GM21423 (cell line): ENCODE data around the gene LDLRAD4.

ENCODE experiments used
- ATAC-seq: cut with Tn5 transposase; IDR thresholded peaks from one replicate; pipeline ENCODE4 v1.9.1; 2021; ENCODE audit warnings: mild to moderate bottlenecking, moderate library complexity; ENCODE audit not compliant: unreplicated experiment

The LDLRAD4 gene

DNA sequence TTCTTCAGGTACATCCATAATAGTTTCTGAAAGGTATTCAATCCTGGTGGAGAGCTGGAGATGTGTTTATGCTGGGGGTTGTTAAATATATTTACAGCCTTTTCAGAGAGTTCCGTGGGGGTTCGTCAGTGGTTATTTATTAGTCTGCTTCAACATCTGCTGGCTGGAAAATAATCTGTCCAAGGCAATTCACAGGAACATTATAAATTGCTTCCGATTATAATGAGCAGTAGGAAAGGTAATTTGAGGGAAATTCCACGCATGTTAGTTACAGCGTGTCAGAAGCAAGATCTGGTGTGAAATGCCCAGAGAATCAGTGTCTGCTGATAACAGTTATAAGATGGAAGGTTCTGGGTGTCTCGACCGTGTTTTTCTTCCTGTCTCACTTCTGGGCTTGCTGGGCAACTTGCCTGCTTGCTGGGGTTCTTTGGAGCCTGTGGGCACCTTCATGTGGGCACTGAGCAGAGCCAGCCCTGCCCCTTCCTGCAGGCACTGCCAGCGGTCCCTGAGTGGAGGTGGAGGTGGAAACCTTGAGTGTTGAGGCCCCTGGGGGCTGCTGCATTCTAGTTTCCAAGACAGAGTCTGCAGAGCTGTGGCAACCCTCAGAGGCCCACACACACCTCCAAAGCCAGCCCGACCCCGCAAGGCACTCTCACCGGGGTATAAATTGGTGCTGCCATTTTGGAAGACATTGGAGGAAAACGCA lies 322.1 kb downstream of the LDLRAD4 start:
- no peak for ATAC-seq

DNA sequence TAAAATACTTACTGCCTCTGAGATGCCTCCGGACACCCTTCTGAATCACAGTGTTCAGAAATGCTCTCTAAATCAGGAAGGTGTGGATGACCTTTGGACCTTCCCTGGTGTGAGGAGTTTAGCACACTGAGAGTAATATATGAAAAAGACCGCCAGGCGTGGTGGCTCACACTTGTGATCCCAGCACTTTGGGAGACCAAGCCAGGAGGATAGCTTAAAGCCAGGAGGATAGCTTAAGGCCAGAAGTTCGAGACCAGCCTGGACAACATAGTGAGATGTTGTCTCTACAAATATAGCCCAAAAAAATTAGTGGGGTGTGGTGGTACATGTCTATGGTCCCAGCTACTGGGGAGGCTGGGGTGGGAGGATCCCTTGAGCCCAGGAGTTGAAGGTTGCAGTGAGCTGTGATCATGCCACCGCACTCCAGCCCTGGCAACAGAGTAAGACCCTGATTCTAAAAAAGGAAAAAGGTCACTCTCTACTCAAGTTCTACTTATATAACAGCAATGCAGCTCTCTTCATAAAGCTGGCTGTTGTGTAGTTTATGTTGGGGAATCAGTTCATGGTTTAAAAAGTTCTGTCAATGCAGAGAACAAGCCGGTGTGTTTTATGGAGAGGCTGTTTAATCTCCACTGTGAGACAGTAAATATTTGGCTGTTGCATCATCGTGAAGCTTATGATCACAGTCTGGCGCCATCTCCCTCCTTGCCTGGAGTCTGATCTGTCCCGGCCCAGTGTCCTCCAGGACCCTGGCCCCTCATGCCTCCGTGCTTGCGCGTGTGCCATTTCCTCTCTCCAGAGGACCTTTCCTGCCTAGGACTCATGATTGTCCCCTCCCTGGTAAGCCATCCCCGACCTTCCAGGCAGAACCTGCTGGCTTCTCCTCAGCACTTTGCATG lies 323.3 kb downstream of the LDLRAD4 start:
- ATAC-seq = no peak

DNA sequence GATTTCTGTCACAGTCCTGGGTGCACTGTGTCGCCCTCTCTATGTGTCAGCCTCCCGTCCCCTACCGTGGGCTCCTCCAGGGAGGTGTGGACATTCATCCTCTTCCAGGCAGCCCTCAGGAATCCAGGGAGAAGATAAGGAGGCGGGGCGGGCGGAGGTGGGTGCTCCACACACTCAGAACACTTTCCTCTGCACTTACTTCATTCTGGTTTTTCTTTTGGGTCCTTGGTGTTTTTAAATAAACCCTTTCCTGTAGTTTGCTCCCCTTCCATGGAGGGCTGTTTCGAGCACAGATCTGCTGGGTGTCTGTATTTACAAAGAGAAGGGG lies 323.9 kb downstream of the LDLRAD4 start:
- no peak for ATAC-seq

DNA sequence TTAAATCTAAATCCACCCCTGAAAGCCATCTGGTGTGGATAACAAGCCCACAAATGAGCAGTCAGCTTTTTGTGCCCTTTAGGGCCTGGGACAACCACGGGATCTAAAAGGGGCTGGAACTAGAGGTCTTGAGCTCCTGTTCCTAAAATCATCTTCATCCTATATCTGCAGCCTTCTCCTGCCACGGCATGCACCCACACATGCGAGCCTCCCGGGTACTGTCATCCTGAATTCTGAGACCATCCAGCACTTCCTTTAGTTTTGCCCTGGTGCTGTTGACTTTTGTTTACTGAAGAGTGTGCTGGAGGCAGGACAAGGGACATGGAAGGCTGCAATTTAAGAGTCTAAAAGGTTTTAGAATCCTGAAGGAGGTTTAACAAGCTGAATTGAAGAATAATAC lies 324.6 kb downstream of the LDLRAD4 start:
- no peak for ATAC-seq

DNA sequence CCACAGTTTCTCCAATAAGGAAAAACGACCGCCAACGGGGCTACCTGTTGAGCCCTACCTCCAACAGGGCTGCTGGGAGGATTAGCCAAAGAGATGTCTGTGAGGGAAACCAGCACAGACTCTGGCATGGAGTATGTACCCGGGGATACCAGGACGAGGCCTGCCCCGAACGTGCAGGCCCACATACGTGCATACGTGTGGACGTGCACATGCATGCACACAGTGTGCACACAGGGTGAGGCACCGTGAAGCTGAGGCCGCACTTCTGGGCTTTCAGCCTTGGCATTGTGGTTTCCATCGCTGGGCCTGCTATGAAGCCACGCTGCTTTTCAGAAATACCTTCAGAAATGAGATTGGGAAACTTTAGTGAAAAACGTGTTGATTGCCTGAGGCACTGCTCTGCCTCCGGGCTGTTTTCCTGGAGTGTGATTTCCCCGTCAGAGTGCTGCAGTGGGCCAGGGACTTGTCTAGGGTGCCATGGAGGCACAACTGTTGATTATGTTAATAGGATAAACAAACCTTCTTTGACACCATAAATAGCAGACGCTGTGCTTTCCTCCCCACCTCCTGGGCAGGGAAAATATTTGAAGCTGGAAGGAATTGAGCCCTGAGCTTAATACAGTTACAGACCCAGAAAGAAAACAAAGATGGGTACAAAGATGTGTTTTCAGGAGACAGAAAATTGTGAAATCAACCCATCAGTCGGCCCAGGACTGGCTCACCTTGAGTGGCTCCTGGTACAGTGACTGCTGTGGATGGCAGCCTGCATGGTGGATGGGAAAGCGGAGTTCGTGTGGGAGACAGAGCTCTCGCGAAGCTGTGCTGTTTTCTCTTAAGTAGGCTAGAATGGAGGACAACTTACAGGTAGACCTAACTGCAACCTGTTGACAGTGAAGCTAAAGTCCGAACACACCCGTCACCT lies 325.5 kb downstream of the LDLRAD4 start:
- no peak for ATAC-seq

DNA sequence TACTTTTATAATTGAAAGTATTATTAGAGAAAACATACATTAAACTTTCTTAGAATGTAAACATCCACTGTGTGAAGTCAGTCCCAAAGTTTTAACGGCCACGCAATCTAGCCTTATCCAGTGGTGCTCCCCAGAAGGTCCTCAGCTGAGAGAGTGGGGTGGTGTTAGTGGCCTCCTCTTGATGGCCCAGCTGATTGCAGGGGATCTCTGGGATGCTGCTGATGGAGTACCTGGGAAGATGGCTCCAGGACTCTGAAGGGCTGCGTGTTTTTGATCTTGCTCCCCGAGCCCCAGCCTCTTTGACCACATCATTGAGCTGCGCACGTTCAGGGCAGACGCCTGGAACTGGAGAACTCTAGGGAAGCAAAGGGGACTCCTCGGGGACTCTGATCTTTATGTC lies 326.4 kb downstream of the LDLRAD4 start:
- ATAC-seq = no peak

DNA sequence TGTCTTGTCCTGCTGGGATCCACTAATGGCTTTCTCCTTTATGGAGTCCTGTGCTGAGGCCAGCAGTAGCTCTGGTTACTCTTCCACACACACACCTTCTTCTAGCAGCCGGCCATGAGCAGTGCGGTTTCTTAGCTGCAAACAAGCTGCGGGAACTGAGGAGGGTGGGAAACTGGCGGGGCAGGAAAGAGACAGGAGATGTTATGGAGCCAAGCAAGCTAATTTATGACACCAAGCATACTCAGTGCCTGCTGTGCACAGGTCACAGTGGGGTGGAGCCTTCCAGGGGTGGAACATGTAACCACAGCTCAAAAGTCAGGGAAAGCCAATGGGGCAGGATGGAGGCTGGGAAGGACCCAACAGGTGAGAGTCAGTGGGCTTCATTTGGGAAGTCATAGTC lies 327.0 kb downstream of the LDLRAD4 start:
- no peak for ATAC-seq

DNA sequence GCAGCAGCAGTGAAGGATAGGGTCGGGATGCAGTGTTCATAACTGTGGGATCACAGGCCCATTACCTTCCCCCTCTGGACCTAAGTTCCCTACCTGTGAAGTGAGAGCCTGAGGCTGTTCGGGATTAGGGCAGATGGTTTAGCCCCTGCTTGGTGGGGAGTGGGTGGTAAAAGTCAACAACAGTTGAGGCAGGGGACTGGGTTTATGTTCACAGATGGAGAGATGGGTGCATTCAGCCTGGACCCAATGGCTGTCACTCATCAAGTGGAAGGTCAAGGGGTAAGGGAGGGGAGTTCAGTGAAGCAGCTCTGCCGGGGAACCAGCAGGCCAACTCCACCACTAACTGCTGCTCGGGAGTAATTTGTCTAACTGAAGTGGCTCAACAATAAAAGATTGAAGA lies 327.4 kb downstream of the LDLRAD4 start:
- ATAC-seq = no peak

DNA sequence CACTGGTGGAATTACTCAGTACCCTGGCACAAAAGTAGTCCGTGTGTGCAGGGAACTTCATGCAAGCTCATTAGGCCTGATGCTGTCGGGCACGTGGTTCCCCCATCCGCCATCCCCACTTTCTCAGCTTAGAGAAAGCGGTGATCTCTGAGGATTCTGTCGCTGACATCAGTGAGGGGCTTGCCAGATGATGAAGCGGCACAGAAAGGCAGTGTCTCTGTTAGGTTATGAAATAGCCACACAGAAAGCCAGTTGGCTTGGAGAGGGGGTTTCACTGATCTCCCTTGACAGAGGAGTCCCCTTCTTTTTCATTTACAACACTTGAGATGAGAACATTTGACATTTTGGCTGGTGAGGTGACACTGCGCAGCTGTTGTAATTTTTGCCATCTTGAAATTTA lies 328.1 kb downstream of the LDLRAD4 start:
- no peak for ATAC-seq

DNA sequence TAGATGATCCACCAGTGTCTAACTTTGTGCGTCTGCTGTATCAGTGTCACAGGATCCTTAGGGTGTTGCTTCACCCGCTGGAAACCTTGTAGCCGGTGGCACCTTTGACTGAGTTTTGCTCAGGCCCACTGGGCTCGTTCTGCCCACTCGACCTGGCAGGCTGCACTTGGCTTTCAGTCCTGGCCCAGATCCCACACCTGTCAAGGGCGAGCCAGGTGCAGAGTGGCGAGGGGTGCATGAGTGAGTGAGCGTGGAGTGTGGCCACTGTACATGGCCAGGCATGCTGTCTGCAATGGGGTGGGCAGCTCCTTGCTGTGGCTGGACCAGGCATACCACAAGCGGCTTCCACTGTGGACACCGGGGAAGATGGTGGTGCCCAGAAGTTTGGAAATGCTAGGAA lies 328.8 kb downstream of the LDLRAD4 start:
- no peak for ATAC-seq

DNA sequence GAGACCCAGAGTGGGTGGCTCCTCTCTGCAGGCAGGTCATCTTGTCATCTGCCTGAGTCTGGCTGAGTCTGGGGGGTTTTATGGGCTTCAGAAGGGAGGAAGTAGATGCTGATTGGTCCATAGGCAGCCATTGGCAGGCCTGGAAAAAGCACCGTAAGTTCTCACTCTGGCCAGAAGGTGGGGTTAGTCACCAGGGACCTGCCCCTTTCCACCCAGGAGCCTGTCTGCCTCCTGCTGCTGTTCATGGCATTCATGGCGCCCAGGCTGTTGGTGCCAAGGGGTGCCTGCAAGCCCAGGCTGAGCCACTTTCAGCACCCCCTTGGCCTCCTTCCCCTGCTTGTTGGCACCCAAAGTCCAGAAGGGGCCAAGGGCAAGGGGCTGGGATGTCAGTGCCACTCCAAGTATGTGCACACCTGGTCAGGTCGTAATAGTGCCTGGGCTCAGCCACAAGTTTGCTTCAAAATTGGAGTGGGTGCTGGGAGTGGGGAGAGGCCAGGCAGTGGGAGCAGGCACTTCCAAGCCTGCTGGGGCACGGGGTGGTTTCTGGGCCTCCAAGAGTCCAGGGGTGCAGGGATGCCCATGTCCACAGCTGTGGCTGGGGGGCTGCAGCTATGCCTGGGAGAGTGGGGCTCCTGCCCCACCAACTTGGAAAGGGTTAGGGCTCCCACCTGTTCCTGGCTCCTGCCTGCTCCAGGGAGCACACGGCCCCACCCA lies 329.7 kb downstream of the LDLRAD4 start:
- no peak for ATAC-seq

DNA sequence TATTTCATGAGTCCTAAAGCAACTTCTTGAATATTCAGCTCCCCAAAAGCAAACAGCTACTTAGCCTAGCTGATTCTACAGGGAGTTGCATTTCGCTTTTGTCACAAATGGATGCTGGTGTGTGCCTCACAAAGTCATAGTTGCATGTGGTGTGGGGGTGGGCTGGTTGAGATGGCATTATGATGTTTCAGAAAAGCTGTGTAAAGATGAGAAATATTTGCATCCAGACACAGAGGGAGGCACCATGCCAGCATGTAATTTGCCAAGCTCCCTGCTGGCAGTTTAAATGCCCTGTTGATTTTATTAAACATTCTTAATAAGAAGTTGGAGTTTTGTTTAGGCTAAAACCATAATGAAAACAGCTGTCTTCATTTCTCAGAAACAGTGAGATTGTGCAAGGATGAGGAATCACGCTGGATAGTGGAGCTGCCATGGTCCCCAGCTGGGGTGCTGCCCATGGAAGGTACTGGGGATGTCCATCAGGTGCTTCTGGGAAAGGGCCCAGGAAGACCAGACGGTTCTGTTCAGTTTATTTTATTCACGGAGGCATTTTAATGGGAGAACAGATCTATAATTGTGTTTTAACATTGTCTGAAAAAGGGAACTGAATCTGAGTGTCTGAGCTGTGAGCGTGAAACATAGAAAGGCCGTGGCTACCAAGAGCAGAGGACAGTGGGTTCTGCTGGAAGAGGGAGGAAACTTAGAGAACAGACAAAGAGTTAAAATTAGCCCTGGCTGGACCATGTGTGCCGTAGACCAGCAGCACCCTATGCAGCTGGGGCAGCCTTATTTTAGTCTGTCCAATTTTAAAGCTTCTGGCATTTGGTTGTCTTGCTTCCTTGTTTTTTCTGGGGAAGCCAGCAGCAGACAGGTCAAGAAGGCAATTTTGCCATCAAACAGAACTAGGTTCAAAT lies 330.7 kb downstream of the LDLRAD4 start:
- ATAC-seq = peak; percentile 92

DNA sequence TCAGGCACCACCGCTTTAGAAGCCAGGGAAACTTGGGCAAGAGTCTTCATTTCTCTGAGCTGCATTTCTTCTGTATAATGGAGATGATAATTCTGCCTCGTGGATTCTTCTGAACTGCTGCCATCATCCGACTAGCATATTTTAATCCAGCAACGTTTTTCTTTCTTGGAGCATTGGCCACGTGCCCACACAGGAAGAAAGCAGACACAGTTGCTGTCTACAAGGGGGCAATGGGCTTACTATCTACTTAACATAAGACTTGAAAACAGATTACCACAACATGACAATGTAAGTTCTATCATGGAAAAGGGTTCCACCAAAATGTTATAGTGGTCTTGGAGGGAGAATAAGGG lies 331.3 kb downstream of the LDLRAD4 start:
- no peak for ATAC-seq

DNA sequence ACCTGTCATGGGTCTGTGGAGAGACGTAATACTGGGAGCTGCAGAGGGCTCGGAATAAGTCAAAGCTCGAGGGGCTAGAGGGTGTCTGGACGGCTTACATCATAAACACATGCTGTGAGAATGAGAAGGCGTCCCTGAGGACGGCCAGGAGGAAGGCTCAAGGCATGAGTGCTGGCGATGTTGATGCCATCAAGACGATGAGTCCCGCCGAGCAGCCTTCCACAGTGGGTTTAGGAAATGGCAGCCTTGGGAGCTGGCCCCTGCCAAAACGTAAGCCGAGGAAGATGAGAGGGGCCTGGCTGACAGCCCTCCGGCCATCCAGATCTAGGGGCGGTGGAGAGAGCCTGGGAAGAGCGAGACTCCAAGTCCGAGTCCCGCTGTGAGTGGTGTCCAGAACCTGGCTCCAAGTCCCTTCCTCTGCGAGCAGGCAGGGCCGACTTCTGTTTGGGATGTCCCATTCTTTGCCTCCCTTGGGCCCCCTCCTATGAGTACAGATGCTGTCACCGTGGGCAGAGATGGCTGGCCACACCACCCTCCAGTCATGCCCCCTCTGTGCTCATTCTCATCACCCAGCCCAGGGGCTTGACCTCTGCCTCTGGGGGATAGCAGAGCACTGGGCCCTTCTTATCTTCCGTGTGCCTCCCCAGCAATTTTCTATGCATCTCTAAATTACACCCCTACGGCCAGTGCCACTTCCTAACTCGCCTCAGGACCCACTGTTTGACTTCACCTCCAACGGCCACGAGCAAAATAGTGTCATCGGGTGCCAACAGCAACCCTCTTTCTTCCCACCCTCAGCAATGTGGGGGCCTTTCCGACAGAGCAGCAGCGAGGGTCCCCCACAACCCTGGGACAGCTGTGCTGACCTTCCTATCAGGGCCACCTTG lies 332.1 kb downstream of the LDLRAD4 start:
- ATAC-seq = no peak

DNA sequence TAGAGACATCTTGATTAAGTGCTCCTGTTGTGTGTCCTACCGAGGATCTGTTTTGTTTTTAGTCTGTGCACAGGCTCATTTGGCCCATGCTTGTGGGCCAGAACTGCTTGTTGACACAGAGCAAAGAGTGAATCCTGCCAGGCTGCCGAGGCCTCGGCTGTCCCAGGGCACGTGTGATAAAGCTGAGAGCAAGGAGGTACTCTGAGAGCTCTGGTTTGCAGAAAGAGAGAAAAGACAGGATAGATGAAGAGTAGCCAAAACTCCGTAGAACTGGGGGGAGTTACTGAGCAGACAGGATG lies 332.7 kb downstream of the LDLRAD4 start:
- ATAC-seq = no peak

DNA sequence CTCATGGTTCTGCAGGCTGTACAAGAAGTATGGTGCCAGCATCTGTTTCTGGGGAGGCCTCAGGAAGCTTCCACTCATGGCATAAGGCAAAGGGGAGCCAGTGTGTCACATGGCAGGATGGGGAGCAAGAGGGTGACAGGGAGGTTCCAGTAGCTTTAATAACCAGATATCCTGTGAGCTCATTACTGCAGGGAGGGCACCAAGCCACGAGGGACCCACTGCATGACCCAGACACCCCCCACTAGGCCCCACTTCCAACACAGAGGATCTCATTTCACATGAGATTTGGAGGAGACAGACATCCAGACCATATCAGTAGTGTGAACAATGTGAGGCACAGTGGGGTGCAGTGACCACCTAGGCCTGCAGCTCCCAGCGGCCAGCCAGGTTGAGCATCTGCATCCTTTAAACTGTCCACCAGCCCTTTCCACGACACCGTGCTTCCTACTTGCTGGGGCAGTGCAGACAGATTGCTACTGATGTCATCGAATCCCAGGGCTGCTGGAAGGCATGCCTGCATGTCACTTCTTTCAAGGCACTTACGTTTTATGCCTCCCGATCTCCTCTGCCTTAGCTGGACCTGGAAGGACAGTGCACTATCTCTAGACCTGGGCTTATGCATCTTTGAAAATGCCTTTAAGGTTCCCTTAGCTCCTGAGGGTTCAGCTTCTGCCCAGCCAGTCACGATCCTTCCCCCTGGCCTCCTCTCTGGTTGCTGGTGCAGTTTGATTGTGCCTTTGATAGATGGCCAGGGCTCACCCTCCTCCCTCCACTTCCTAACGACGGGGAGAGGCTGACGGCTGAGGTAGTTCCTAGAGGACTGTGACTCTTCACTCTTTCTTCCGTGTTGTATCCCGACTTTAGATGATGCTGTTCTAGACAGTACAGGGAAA lies 333.5 kb downstream of the LDLRAD4 start:
- no peak for ATAC-seq

DNA sequence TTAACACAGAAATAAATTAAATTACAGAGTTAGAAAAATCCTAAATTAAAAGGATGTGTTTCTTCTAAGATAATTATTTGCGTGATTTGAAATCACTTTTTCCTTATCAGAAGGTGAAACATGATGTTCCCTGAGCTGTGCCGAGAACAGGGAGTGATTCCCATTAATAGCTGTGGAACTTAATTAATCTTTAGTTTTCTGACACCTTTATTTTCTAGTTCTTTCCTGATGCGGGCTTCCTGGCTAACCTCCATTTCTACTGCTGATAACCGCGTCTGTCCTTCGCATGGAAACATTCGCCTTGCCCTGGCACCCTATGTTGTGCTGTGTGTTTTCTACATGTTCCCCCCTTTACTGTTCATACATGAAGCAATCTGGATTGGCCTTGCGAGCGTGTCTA lies 334.9 kb downstream of the LDLRAD4 start:
- ATAC-seq = no peak

DNA sequence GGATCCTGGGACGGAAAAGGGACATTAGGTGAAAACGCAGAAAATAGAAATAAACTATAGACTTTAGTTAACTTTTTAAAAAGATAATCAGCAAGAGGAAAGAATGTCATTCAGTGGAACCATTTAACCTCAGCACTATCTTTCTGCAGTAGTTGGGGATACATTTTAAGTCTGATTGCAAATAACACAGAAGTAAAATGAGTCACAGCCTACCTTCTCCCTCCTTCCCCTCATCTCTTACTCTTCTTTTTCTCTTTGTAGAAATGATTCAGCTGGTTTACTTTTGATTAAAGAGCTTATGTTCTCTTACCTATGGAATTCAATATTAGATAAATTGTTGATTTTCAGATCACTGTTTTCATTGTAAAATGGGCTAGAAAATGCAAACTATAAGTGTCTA lies 336.6 kb downstream of the LDLRAD4 start:
- ATAC-seq = no peak
